Measurements from ENCODE around the gene PFKM. TPM values are rescaled to one million over a fixed set of nuclear protein-coding genes. Genes with fewer than 3 reads are reported as not detected.
A peak's percentile ranks its signal among the peaks of the same experiment; 100 is the strongest.

Gene PFKM
- total and polyA plus RNA-seq, 2 of the 4 experiments (the other 2 are of a cell fraction), result 56.7 to 82.6 TPM

DNA sequence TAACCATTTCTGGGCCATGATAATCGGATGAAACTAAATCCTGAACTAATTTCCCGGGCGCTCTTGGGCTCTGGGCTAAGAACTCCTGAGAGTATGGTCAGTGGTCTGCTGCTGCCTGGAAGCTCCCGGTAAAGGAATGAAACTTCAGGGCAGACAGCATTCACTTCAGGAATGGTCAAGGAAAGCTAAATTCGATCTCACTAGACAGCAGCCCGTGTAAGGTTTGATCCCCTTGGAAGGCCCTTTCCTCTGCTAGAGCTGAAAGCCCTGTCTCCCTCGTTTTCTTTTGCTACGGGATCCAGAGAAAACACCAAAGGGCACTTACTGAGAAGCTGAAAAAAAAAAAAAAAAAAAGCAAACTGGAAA lies 37.5 kb downstream of the PFKM start:
- Histone ChIP-seq H2BK20ac (ENCODE audit: low read depth, low read length) (no peak overlapping the region), H3K23ac (ENCODE audit: low read depth, low read length) (peak overlapping the region; percentile 67; the same call in 1 of the 2 replicates), H3K4me1 (ENCODE audit: control insufficient read depth, insufficient read depth, low read length) (peaks cover 2% of the 10 kb centered on the region; the same call in 1 of the 2 replicates), H2BK120ac (ENCODE audit: low read depth, low read length) (no peak overlapping the region), H3K9me3 (ENCODE audit: control insufficient read depth, insufficient read depth, low read length) (no peaks in the 10 kb centered on the region), H3K14ac (replicated peaks; ENCODE audit: low read depth, low read length) (peak overlapping the region; percentile 13; the same call in 1 of the 2 replicates), H3K4me3 (ENCODE audit: insufficient read depth, low read depth, low read length) (peak overlapping the region; percentile 68), H3K36me3 (ENCODE audit: control insufficient read depth, insufficient read depth, low read length) (peaks cover 9% of the 10 kb centered on the region), H3K4ac (ENCODE audit: low read depth, low read length) (peak overlapping the region; percentile 61), H3K27me3 (ENCODE audit: control insufficient read depth, insufficient read depth, low read length) (no peaks in the 10 kb centered on the region), H2AFZ (replicated peaks; ENCODE audit: low read length, poor library complexity) (peak overlapping the region; percentile 77), H2AK5ac (ENCODE audit: low read depth, low read length) (peak overlapping the region; percentile 15; the same call in 1 of the 2 replicates), H4K91ac (ENCODE audit: insufficient read depth, low read depth, low read length) (no peak overlapping the region), H4K8ac (ENCODE audit: low read depth in 2 of 2, low read length in 2 of 2) (peak overlapping the region in 1 of 2 experiments; percentile 79; a peak in 2 of 4 replicates), H3K18ac (ENCODE audit: low read depth, low read length) (no peak overlapping the region), H4K5ac (ENCODE audit: low read depth, low read length) (peak overlapping the region; percentile 62; the same call in 1 of the 2 replicates), H3K56ac (ENCODE audit: extremely low read depth, insufficient read depth, low read length) (no peak overlapping the region), H2AK9ac (replicated peaks; ENCODE audit: low read depth, low read length, poor library complexity) (peak overlapping the region; percentile 85), H2BK15ac (ENCODE audit: low read depth, low read length) (no peak overlapping the region), H3K9me1 (ENCODE audit: insufficient read depth, low read length) (peaks cover 5% of the 10 kb centered on the region), H4K20me1 (ENCODE audit: insufficient read depth, low read length) (no peaks in the 10 kb centered on the region), H3K4me2 (ENCODE audit: low read depth, low read length) (peak overlapping the region; percentile 99), H3K27ac (ENCODE audit: insufficient read depth, low read length) (peak overlapping the region; percentile 38), H3K79me1 (ENCODE audit: low read depth in 1 of 2, low read length in 2 of 2) (peaks cover 3 to 23% of the 10 kb centered on the region in 2 experiments; a peak in 3 of 4 replicates), H3K9ac (ENCODE audit: low read depth, low read length) (peak overlapping the region; percentile 77), H2BK5ac (ENCODE audit: low read depth, low read length, poor library complexity, severe bottlenecking) (no peak overlapping the region)
- ATAC-seq (ENCODE audit: low read depth) (no peak), DNase-seq (peak; percentile 3)
- in situ Hi-C loops (cut with MboI; ENCODE audit: low sequenced_read_pairs), result no loop called here
- WGBS, 2 experiments (ENCODE audit: extremely low coverage in 2 of 2, insufficient read length in 1 of 2), result 74% methylated on average over 3 of the region's 8 CpGs; no CpG with 5 or more reads in 1 of the 2 experiments
- no TSS peak for BruUV-seq (replicated peaks)
- no peak for TF ChIP-seq SMC3 (IDR thresholded peaks at IDR 0.05; ENCODE audit: low read depth, low read length)
- no peak for TF ChIP-seq POLR2A (IDR thresholded peaks at IDR 0.05; ENCODE audit: low read depth, low read length)
- TF ChIP-seq FOS (IDR thresholded peaks at IDR 0.05; ENCODE audit: low read depth, low read length), result no peak
- no peak for TF ChIP-seq MXI1 (IDR thresholded peaks at IDR 0.05; ENCODE audit: borderline replicate concordance, low read depth, low read length)
- TF ChIP-seq RAD21 (IDR thresholded peaks at IDR 0.05; ENCODE audit: low read length), result no peak
- no peak for TF ChIP-seq MAFK (IDR thresholded peaks at IDR 0.05; ENCODE audit: low read depth, low read length)
- TF ChIP-seq CHD1 (IDR thresholded peaks at IDR 0.05; ENCODE audit: low read depth, low read length), result no peak
- TF ChIP-seq CEBPB (IDR thresholded peaks at IDR 0.05; ENCODE audit: low read depth, low read length), result no peak
- TF ChIP-seq CTCF (conservative IDR thresholded peaks at IDR 0.05; ENCODE audit: low read depth, low read length), result no peak
- TF ChIP-seq RFX5 (IDR thresholded peaks at IDR 0.05; ENCODE audit: low read depth, low read length), result no peak
- TF ChIP-seq BHLHE40 (IDR thresholded peaks at IDR 0.05; ENCODE audit: low read depth, low read length), result no peak
- no peak for TF ChIP-seq NFE2L2 (IDR thresholded peaks at IDR 0.05; ENCODE audit: low read depth, low read length)
- TF ChIP-seq USF2 (IDR thresholded peaks at IDR 0.05; ENCODE audit: low read depth, low read length), result no peak
- TF ChIP-seq MAZ (IDR thresholded peaks at IDR 0.05; ENCODE audit: borderline replicate concordance, low read depth, low read length), result no peak
- TF ChIP-seq RCOR1 (IDR thresholded peaks at IDR 0.05; ENCODE audit: insufficient replicate concordance, low read length), result no peak
- TF ChIP-seq ELK1 (IDR thresholded peaks at IDR 0.05; ENCODE audit: borderline replicate concordance, low read depth, low read length), result no peak
- ChIA-PET POLR2A (ENCODE audit: unreplicated experiment) (interaction anchor here (0.6 kb wide), 1 partner anchor 9 kb away, joined by 6 read pairs; no protein-coding TSS in a partner anchor), CTCF (interaction anchor here (0.8 to 1.2 kb wide), 2 partner anchors 26 to 30 kb away, joined by 3 to 4 read pairs; no protein-coding TSS in a partner anchor)
- dilution Hi-C loops (cut with HindIII; ENCODE audit: low sequenced_read_pairs, unreplicated experiment), result no loop called here
- intact Hi-C loops (cut with micrococcal nuclease), result loop anchor here (2.0 kb wide), 1 partner anchor 50 kb away; the partner anchor contains the start of gene SENP1
